DND-41 (cell line): ENCODE data around the gene SHISA9.

ENCODE experiments used
- ATAC-seq: fragments of 200-7000 bp; cut with Tn5 transposase; 3 replicates; pipeline ENCODE4 v1.9.1; 2021; ENCODE audit warnings: low read depth; ENCODE audit not compliant: insufficient read depth
- DNase-seq: peaks from one replicate; pipeline ENCODE4 v3.0.0-alpha.2; 2020
- H2AFZ ChIP-seq: 2 replicates; pipeline ENCODE4 v1.6.0; 2012; ENCODE audit warnings: low read depth, low read length
- H3K27ac ChIP-seq: 2 replicates; pipeline ENCODE4 v1.5.1; 2012; ENCODE audit warnings: low read length, inconsistent platforms
- H3K27me3 ChIP-seq: fragments of 200-600 bp; sonication (generic); 2 replicates; pipeline ENCODE4 v1.6.0; 2012; ENCODE audit warnings: low read length, mild to moderate bottlenecking, inconsistent platforms; ENCODE audit not compliant: insufficient read depth, poor library complexity
- H3K36me3 ChIP-seq: 2 replicates; pipeline ENCODE4 v1.5.1; 2012; ENCODE audit warnings: low read length, inconsistent platforms; ENCODE audit not compliant: insufficient read depth
- H3K4me1 ChIP-seq: 2 replicates; pipeline ENCODE4 v1.5.1; 2012; ENCODE audit warnings: mild to moderate bottlenecking, low read length; ENCODE audit not compliant: insufficient read depth
- H3K4me2 ChIP-seq: 2 replicates; pipeline ENCODE4 v1.6.0; 2012; ENCODE audit warnings: mild to moderate bottlenecking, moderate library complexity, low read length, inconsistent platforms; ENCODE audit not compliant: insufficient read depth
- H3K4me3 ChIP-seq, 2 experiments: fragments of 200-600 bp in 1 of 2; shearing (Covaris generic) in 1 of 2; 2 replicates each; pipeline ENCODE4 v1.5.1; 2012 to 2016; ENCODE audit warnings: inconsistent platforms in 2 of 2, low read length in 2 of 2, mild to moderate bottlenecking in 2 of 2, low read depth in 1 of 2, moderate library complexity in 1 of 2
- H3K79me2 ChIP-seq: 2 replicates; pipeline ENCODE4 v1.6.0; 2012; ENCODE audit warnings: low read length, inconsistent platforms; ENCODE audit not compliant: insufficient read depth
- H3K9ac ChIP-seq: 2 replicates; pipeline ENCODE4 v1.6.0; 2012; ENCODE audit warnings: low read depth, mild to moderate bottlenecking, inconsistent platforms, low read length, moderate library complexity
- H3K9me3 ChIP-seq: 2 replicates; pipeline ENCODE4 v1.5.1; 2012; ENCODE audit warnings: low read length, moderate library complexity, mild to moderate bottlenecking, inconsistent platforms; ENCODE audit not compliant: insufficient read depth, severe bottlenecking
- H4K20me1 ChIP-seq: 2 replicates; pipeline ENCODE4 v1.6.0; 2012; ENCODE audit warnings: low read length; ENCODE audit not compliant: insufficient read depth
- EZH2 ChIP-seq: IDR thresholded peaks from 3 replicates; pipeline ENCODE4 v1.6.1; 2012; ENCODE audit warnings: borderline replicate concordance, low read depth, mild to moderate bottlenecking, moderate library complexity, low read length, inconsistent platforms; ENCODE audit not compliant: severe bottlenecking
- TF ChIP-seq, protein P1 (sequence below): IDR thresholded peaks from 2 replicates; pipeline ENCODE4 v1.5.1; 2012; ENCODE audit warnings: borderline replicate concordance, low read length, moderate library complexity, mild to moderate bottlenecking; ENCODE audit not compliant: poor library complexity, severe bottlenecking; ENCODE audit errors: extremely low read depth

The SHISA9 gene

DNA sequence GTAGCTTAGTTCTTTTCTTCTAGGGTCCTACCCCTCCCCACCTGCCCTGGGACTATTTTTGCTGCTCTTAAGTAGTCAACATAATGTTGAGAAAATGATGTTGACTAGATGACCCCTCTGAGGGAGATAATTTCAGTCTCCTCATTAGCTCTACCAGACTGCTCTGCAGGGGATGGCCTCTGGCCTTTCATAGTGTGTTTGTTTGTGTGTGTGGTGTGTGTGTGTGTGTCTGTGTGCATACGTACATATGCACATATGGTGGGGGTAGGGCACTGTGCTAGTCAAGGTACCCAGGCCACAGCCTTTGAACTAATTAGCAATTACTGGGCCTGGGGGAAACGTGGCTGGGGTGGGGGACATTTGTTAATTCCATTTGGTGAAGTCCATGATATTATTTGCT, 254.0 kb downstream of the SHISA9 start:
- no peaks in the 10 kb centered on the region for H3K9me3 ChIP-seq
- H3K79me2 ChIP-seq = no peaks in the 10 kb centered on the region
- no peak for DNase-seq
- H2AFZ ChIP-seq = no peak overlapping the region
- no peak overlapping the region for H3K9ac ChIP-seq
- no peak overlapping the region for H3K27ac ChIP-seq
- H3K27me3 ChIP-seq = no peaks in the 10 kb centered on the region
- no peak overlapping the region for H3K4me3 ChIP-seq
- ATAC-seq = no peak
- H4K20me1 ChIP-seq = no peaks in the 10 kb centered on the region
- TF ChIP-seq EZH2 = no peak
- TF ChIP-seq, protein P1, sequence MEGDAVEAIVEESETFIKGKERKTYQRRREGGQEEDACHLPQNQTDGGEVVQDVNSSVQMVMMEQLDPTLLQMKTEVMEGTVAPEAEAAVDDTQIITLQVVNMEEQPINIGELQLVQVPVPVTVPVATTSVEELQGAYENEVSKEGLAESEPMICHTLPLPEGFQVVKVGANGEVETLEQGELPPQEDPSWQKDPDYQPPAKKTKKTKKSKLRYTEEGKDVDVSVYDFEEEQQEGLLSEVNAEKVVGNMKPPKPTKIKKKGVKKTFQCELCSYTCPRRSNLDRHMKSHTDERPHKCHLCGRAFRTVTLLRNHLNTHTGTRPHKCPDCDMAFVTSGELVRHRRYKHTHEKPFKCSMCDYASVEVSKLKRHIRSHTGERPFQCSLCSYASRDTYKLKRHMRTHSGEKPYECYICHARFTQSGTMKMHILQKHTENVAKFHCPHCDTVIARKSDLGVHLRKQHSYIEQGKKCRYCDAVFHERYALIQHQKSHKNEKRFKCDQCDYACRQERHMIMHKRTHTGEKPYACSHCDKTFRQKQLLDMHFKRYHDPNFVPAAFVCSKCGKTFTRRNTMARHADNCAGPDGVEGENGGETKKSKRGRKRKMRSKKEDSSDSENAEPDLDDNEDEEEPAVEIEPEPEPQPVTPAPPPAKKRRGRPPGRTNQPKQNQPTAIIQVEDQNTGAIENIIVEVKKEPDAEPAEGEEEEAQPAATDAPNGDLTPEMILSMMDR = no peak
- H3K4me1 ChIP-seq = no peaks in the 10 kb centered on the region
- H3K36me3 ChIP-seq = no peaks in the 10 kb centered on the region
- no peak overlapping the region for H3K4me2 ChIP-seq

DNA sequence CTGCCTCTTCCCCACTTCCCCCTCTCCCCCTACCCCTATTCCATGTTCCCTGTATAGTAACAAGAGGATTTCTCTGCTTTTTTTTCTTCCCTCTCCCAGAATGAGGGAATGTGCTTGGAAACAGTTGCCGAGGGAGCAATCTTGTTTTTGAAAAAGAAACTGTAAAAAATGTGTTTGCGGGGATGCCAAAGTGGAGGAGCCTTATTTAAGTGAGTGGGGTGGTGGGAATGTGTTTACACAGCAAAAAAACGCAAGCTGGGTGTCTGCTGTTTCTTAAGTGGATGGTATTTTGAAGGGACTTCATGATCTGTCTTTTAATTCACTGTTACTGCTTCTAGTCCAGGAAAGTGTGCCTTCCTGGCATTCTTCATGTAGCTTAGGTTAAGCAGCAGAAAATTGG, 254.4 kb downstream of the SHISA9 start:
- Histone ChIP-seq H3K4me2 (no peak overlapping the region), H3K4me3 (no peak overlapping the region), H3K9me3 (no peaks in the 10 kb centered on the region), H3K36me3 (no peaks in the 10 kb centered on the region), H3K27ac (no peak overlapping the region), H2AFZ (no peak overlapping the region), H3K27me3 (no peaks in the 10 kb centered on the region), H3K79me2 (no peaks in the 10 kb centered on the region), H3K9ac (no peak overlapping the region), H3K4me1 (no peaks in the 10 kb centered on the region), H4K20me1 (no peaks in the 10 kb centered on the region)
- TF ChIP-seq, protein P1 = no peak
- TF ChIP-seq EZH2 = no peak
- DNase-seq = no peak
- no peak for ATAC-seq

DNA sequence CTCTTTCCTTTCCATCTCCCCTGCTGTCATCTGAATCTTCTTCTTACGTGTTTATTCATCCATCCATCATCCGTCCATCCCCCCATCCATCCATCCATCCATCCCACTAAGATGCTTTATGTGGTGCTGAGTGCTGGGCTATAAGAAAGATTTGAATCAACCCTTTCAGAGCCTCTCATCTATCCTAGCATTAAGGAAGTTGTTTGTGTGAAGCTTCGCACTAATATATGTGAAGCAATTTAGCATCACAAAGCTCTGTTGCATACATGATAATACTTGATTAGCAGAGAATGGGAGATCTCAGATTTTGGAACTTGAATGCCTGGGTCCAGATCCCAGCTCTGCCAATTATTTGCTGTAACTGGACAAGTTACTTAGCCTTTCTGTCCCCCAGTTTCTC, 255.7 kb downstream of the SHISA9 start:
- H4K20me1 ChIP-seq = no peaks in the 10 kb centered on the region
- H3K4me1 ChIP-seq = no peaks in the 10 kb centered on the region
- H3K4me3 ChIP-seq = no peak overlapping the region
- H3K79me2 ChIP-seq = no peaks in the 10 kb centered on the region
- DNase-seq = no peak
- H3K36me3 ChIP-seq = no peaks in the 10 kb centered on the region
- no peak for TF ChIP-seq EZH2
- TF ChIP-seq, protein P1 = no peak
- H3K27me3 ChIP-seq = no peaks in the 10 kb centered on the region
- no peak overlapping the region for H3K4me2 ChIP-seq
- no peak overlapping the region for H3K9ac ChIP-seq
- no peaks in the 10 kb centered on the region for H3K9me3 ChIP-seq
- H3K27ac ChIP-seq = no peak overlapping the region
- no peak for ATAC-seq
- H2AFZ ChIP-seq = no peak overlapping the region

DNA sequence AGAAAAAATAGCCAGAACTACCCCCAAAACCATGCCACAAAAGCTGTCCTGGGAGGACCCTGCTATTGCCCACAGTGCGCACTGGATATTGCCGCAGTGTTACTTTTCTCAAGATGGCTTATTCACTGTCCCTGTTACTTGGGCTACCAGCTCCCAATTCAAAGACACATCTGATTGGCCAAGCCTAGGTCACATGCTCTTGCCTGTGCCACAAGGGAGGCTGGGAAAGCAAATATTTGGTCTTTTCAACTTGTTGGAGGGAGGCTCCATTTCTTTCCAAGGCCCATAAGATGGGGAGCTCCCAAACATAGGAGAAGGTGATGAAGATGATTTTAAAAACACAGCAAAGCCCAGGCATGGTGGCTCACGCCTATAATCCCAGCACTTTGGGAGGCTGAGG, 257.0 kb downstream of the SHISA9 start:
- H3K79me2 ChIP-seq = no peaks in the 10 kb centered on the region
- no peak overlapping the region for H3K4me3 ChIP-seq
- DNase-seq (no peak), ATAC-seq (no peak)
- H3K27me3 ChIP-seq = no peaks in the 10 kb centered on the region
- no peak overlapping the region for H3K27ac ChIP-seq
- H3K9ac ChIP-seq = no peak overlapping the region
- H3K4me2 ChIP-seq = no peak overlapping the region
- no peak overlapping the region for H2AFZ ChIP-seq
- H3K4me1 ChIP-seq = no peaks in the 10 kb centered on the region
- TF ChIP-seq, protein P1 = no peak
- H3K36me3 ChIP-seq = no peaks in the 10 kb centered on the region
- no peaks in the 10 kb centered on the region for H3K9me3 ChIP-seq
- H4K20me1 ChIP-seq = no peaks in the 10 kb centered on the region
